IMR-90 (cell line): ENCODE data around the gene CEBPB. TPM values are rescaled to one million over a fixed set of nuclear protein-coding genes. Genes with fewer than 3 reads are reported as not detected.
A peak's percentile ranks its signal among the peaks of the same experiment; 100 is the strongest.

Source experiments
- ATAC-seq: fragments of 200-7000 bp; cut with Tn5 transposase; 2 replicates; pipeline ENCODE4 v1.9.1; 2020; ENCODE audit warnings: low read depth, mild to moderate bottlenecking, moderate library complexity
- BruUV-seq: library from RNA; stranded (reverse); fragments of 400-500 nt; replicated peaks from 2 replicates; lab custom pipeline; 2021; lab: Mats Ljungman, UMichigan
- CTCF ChIA-PET: fragments of 300-600 bp; formaldehyde crosslinking; extraction: SDS; loops from one replicate; lab custom pipeline; 2021; ENCODE audit warnings: antibody characterized with exemption; lab: Yijun Ruan, JAX
- POLR2A ChIA-PET: fragments of 300-600 bp; sonication (Branson Sonifier 250); formaldehyde crosslinking; loops from one replicate; lab custom pipeline; 2022; ENCODE audit warnings: antibody characterized with exemption; ENCODE audit not compliant: unreplicated experiment; lab: Charles Lee
- DNase-seq: peaks from one replicate; pipeline ENCODE4 v3.0.0; 2013
- H2AFZ ChIP-seq: replicated peaks from 2 replicates; pipeline ENCODE3; 2013; ENCODE audit warnings: low read length, mild to moderate bottlenecking; ENCODE audit not compliant: poor library complexity
- H2AK5ac ChIP-seq: 2 replicates; pipeline ENCODE4 v1.6.1; 2013; ENCODE audit warnings: low read depth, low read length, inconsistent platforms
- H2AK9ac ChIP-seq: replicated peaks from 2 replicates; pipeline ENCODE3; 2013; ENCODE audit warnings: mild to moderate bottlenecking, low read depth, low read length, moderate library complexity; ENCODE audit not compliant: poor library complexity
- H2BK120ac ChIP-seq: 2 replicates; pipeline ENCODE4 v1.6.1; 2013; ENCODE audit warnings: low read depth, low read length, inconsistent platforms
- H2BK15ac ChIP-seq: 3 replicates; pipeline ENCODE4 v1.6.1; 2013; ENCODE audit warnings: low read depth, low read length, inconsistent platforms
- H2BK20ac ChIP-seq: 2 replicates; pipeline ENCODE4 v1.6.1; 2013; ENCODE audit warnings: low read depth, mild to moderate bottlenecking, inconsistent platforms, low read length, moderate library complexity
- H2BK5ac ChIP-seq: 2 replicates; pipeline ENCODE4 v1.6.1; 2013; ENCODE audit warnings: mild to moderate bottlenecking, low read depth, low read length, inconsistent platforms; ENCODE audit not compliant: poor library complexity, severe bottlenecking
- H3K14ac ChIP-seq: replicated peaks from 2 replicates; pipeline ENCODE4 v1.6.1; 2013; ENCODE audit warnings: low read depth, low read length, inconsistent platforms
- H3K18ac ChIP-seq: 2 replicates; pipeline ENCODE4 v1.6.1; 2013; ENCODE audit warnings: low read depth, low read length, control low read depth
- H3K23ac ChIP-seq: 2 replicates; pipeline ENCODE4 v1.6.1; 2013; ENCODE audit warnings: low read depth, low read length, inconsistent platforms
- H3K27ac ChIP-seq: 2 replicates; pipeline ENCODE4 v1.5.1; 2013; ENCODE audit warnings: mild to moderate bottlenecking, control low read depth, low read length; ENCODE audit not compliant: insufficient read depth
- H3K27me3 ChIP-seq: 2 replicates; pipeline ENCODE4 v1.6.1; 2013; ENCODE audit warnings: low read length; ENCODE audit not compliant: control insufficient read depth, insufficient read depth
- H3K36me3 ChIP-seq: 2 replicates; pipeline ENCODE4 v1.6.1; 2013; ENCODE audit warnings: low read length, mixed read lengths; ENCODE audit not compliant: control insufficient read depth, insufficient read depth
- H3K4ac ChIP-seq: 2 replicates; pipeline ENCODE4 v1.6.1; 2013; ENCODE audit warnings: low read depth, low read length, inconsistent platforms
- H3K4me1 ChIP-seq: 2 replicates; pipeline ENCODE4 v1.6.1; 2013; ENCODE audit warnings: low read length, mixed read lengths; ENCODE audit not compliant: control insufficient read depth, insufficient read depth
- H3K4me2 ChIP-seq: 2 replicates; pipeline ENCODE4 v1.6.1; 2013; ENCODE audit warnings: low read depth, mild to moderate bottlenecking, control low read depth, low read length, moderate library complexity
- H3K4me3 ChIP-seq: 2 replicates; pipeline ENCODE4 v1.5.1; 2013; ENCODE audit warnings: low read depth, mild to moderate bottlenecking, control low read depth, low read length, moderate library complexity; ENCODE audit not compliant: insufficient read depth
- H3K56ac ChIP-seq: 2 replicates; pipeline ENCODE4 v1.6.1; 2013; ENCODE audit warnings: low read length, inconsistent platforms; ENCODE audit not compliant: insufficient read depth; ENCODE audit errors: extremely low read depth
- H3K79me1 ChIP-seq, 2 experiments: 2 replicates each; pipeline ENCODE4 v1.6.1; 2013; ENCODE audit warnings: low read length in 2 of 2, inconsistent platforms in 1 of 2, low read depth in 1 of 2
- H3K9ac ChIP-seq: 2 replicates; pipeline ENCODE4 v1.6.1; 2013; ENCODE audit warnings: low read depth, low read length, control low read depth
- H3K9me1 ChIP-seq: 2 replicates; pipeline ENCODE4 v1.6.1; 2013; ENCODE audit warnings: low read length, inconsistent platforms; ENCODE audit not compliant: insufficient read depth
- H3K9me3 ChIP-seq: 2 replicates; pipeline ENCODE4 v1.6.1; 2013; ENCODE audit warnings: low read length; ENCODE audit not compliant: control insufficient read depth, insufficient read depth
- H4K20me1 ChIP-seq: 2 replicates; pipeline ENCODE4 v1.6.1; 2013; ENCODE audit warnings: low read length, inconsistent platforms; ENCODE audit not compliant: insufficient read depth
- H4K5ac ChIP-seq: 2 replicates; pipeline ENCODE4 v1.6.1; 2013; ENCODE audit warnings: mild to moderate bottlenecking, low read depth, low read length, control low read depth
- H4K8ac ChIP-seq, 2 experiments: 2 replicates each; pipeline ENCODE4 v1.6.1; 2013; ENCODE audit warnings: low read depth in 2 of 2, low read length in 2 of 2, control low read depth in 1 of 2, inconsistent platforms in 1 of 2
- H4K91ac ChIP-seq: 2 replicates; pipeline ENCODE4 v1.6.1; 2013; ENCODE audit warnings: low read depth, low read length, inconsistent platforms; ENCODE audit not compliant: insufficient read depth
- BHLHE40 ChIP-seq: fragments of 150-350 bp; IDR thresholded peaks from 2 replicates; pipeline ENCODE4 v1.6.1; 2016; ENCODE audit warnings: mild to moderate bottlenecking, low read depth, low read length
- MAZ ChIP-seq: IDR thresholded peaks from 2 replicates; pipeline ENCODE4 v1.6.1; 2012; ENCODE audit warnings: low read depth, mild to moderate bottlenecking, low read length, improper control_type of control experiment, moderate library complexity, borderline replicate concordance
- SMC3 ChIP-seq: fragments of 150-350 bp; IDR thresholded peaks from 2 replicates; pipeline ENCODE4 v1.6.1; 2016; ENCODE audit warnings: low read depth, mild to moderate bottlenecking, antibody characterized with exemption, low read length, moderate library complexity
- WGBS, 2 experiments: methylation state at CpG; one replicate each; pipeline versions ENCODE4 v1.1.5 to v1.1.7; 2013; ENCODE audit warnings: missing lambda C conversion rate in 2 of 2; ENCODE audit not compliant: insufficient read length in 1 of 2; ENCODE audit errors: extremely low coverage in 2 of 2; 5-methylcytosine and 5-hydroxymethylcytosine counted together
- dilution Hi-C: fragments of 300-500 bp; cut with HindIII; formaldehyde crosslinking; loops from one replicate; pipeline ENCODE4 v1.14.3; 2018; ENCODE audit warnings: low sequenced_read_pairs; ENCODE audit not compliant: unreplicated experiment
- in situ Hi-C: fragments of 300-500 bp; cut with MboI; formaldehyde crosslinking; loops from 3 replicates; pipeline ENCODE4 v1.14.3; 2019; ENCODE audit warnings: low sequenced_read_pairs, inconsistent platforms, mixed read lengths
- intact Hi-C: fragments of 100-400 bp; cut with micrococcal nuclease; formaldehyde crosslinking; loops from 2 replicates; pipeline ENCODE4 v1.10.0; 2022
- polyA plus RNA-seq, 3 experiments: library from polyadenylated mRNA; depleted of rRNA; stranded (reverse); fragments of >200 nt; gene quantifications; 2 replicates each; pipeline ENCODE4 v1.2.3, GENCODE V29; 2012; ENCODE audit warnings: low replicate concordance in 1 of 3
- total RNA-seq: library from RNA; depleted of rRNA; stranded (reverse); fragments of >200 nt; gene quantifications from 2 replicates; pipeline ENCODE4 v1.2.3, GENCODE V29; 2012
- TF ChIP-seq, protein P1 (sequence below): fragments of 150-350 bp; IDR thresholded peaks from 2 replicates; pipeline ENCODE4 v1.6.1; 2017; ENCODE audit warnings: mild to moderate bottlenecking, antibody characterized with exemption, low read length, low read depth
- TF ChIP-seq, protein P2 (sequence below): conservative IDR thresholded peaks from 2 replicates; pipeline ENCODE4 v1.5.1; 2012; ENCODE audit warnings: mild to moderate bottlenecking, low read depth, low read length, improper control_type of control experiment

Gene CEBPB
- total and polyA plus RNA-seq, 2 of the 4 experiments (the other 2 are of a cell fraction) = 3.4 to 17.4 TPM

DNA sequence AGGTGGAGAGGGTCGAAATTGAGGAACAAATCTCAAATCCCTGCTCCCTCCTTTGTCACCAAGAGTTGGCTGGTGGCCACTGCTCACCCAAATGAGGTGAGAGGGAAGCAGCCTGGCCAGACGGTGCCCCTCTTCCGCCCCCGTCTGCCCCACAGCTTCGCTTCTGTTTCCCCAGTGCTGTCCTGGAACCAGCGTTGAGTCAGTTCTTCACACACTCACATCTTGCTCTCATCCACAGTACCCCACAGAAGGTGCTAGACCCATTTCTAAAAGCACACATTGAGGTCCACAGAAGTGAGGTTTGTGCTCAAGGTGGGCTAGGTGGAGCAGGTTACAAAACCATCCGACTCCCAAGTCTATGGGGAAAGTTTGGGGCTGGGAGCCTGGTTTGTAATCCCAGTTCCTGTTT lies 3.8 kb downstream of the CEBPB start:
- no peak for ATAC-seq

More for the DNA sequence above, 3.8 kb downstream of the CEBPB start:
- peak overlapping the region; percentile 94 for H2AK5ac ChIP-seq
- 0 out of 2 replicates have a peak overlapping the region, but pooled peaks have one; percentile 93 for H3K56ac ChIP-seq
- H2AK9ac ChIP-seq = peak overlapping the region; percentile 59
- H3K9me1 ChIP-seq = peaks cover 10% of the 10 kb centered on the region
- H3K18ac ChIP-seq = peak overlapping the region; percentile 85
- peaks cover 54% of the 10 kb centered on the region for H4K20me1 ChIP-seq
- TF ChIP-seq, protein P1, sequence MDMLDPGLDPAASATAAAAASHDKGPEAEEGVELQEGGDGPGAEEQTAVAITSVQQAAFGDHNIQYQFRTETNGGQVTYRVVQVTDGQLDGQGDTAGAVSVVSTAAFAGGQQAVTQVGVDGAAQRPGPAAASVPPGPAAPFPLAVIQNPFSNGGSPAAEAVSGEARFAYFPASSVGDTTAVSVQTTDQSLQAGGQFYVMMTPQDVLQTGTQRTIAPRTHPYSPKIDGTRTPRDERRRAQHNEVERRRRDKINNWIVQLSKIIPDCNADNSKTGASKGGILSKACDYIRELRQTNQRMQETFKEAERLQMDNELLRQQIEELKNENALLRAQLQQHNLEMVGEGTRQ = 0 out of 2 replicates have a peak, but pooled peaks have one; percentile 4
- no peak for TF ChIP-seq BHLHE40
- TF ChIP-seq MAZ = 0 out of 2 replicates have a peak, but pooled peaks have one; percentile 4
- TF ChIP-seq, protein P2, sequence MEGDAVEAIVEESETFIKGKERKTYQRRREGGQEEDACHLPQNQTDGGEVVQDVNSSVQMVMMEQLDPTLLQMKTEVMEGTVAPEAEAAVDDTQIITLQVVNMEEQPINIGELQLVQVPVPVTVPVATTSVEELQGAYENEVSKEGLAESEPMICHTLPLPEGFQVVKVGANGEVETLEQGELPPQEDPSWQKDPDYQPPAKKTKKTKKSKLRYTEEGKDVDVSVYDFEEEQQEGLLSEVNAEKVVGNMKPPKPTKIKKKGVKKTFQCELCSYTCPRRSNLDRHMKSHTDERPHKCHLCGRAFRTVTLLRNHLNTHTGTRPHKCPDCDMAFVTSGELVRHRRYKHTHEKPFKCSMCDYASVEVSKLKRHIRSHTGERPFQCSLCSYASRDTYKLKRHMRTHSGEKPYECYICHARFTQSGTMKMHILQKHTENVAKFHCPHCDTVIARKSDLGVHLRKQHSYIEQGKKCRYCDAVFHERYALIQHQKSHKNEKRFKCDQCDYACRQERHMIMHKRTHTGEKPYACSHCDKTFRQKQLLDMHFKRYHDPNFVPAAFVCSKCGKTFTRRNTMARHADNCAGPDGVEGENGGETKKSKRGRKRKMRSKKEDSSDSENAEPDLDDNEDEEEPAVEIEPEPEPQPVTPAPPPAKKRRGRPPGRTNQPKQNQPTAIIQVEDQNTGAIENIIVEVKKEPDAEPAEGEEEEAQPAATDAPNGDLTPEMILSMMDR = no peak
- TF ChIP-seq SMC3 = peak; percentile 5; the same call in 1 of the 2 replicates
- peak overlapping the region; percentile 28 to 70; a peak in 3 of 4 replicates for H4K8ac ChIP-seq
- peak overlapping the region; percentile 95 for H3K4me3 ChIP-seq
- peak; percentile 57 for DNase-seq
- H2BK5ac ChIP-seq = peak overlapping the region; percentile 82
- H3K4me2 ChIP-seq = peak overlapping the region; percentile 81
- H3K14ac ChIP-seq = peak overlapping the region; percentile 99
- H3K23ac ChIP-seq = peak overlapping the region; percentile 93
- H3K36me3 ChIP-seq = peaks cover 30% of the 10 kb centered on the region
- H3K4me1 ChIP-seq = peaks cover 11% of the 10 kb centered on the region
- dilution Hi-C loops (no loop called here), in situ Hi-C loops (loop anchor here (5.0 kb wide), 2 partner anchors 113 to 188 kb away; no protein-coding TSS in a partner anchor), intact Hi-C loops (loop anchor here (5.0 kb wide), 2 partner anchors 58 to 98 kb away; no protein-coding TSS in a partner anchor)
- peak overlapping the region; percentile 48 for H2AFZ ChIP-seq
- WGBS, 2 experiments = no CpG with 5 or more reads among the region's 7 CpGs
- H3K9ac ChIP-seq = peak overlapping the region; percentile 99
- peaks cover 8 to 53% of the 10 kb centered on the region in 2 experiments for H3K79me1 ChIP-seq
- CTCF ChIA-PET = no interaction called here
- POLR2A ChIA-PET = no interaction called here
- H2BK20ac ChIP-seq = peak overlapping the region; percentile 47; the same call in 1 of the 2 replicates
- H3K9me3 ChIP-seq = no peaks in the 10 kb centered on the region
- peak overlapping the region; percentile 38 for H4K5ac ChIP-seq
- peak overlapping the region; percentile 98 for H3K27ac ChIP-seq
- H4K91ac ChIP-seq = peak overlapping the region; percentile 69
- H3K4ac ChIP-seq = peak overlapping the region; percentile 87
- no peak overlapping the region; the same call in 1 of the 3 replicates for H2BK15ac ChIP-seq
- peak overlapping the region; percentile 48 for H2BK120ac ChIP-seq
- H3K27me3 ChIP-seq = no peaks in the 10 kb centered on the region
- BruUV-seq = no TSS peak
